H9 (cell line): ENCODE data around the gene SP110. TPM values are rescaled to one million over a fixed set of nuclear protein-coding genes. Genes with fewer than 3 reads are reported as not detected.

Experiments
- DNase-seq: peaks from one replicate; pipeline ENCODE4 v3.0.0-alpha.2; 2017
- H2AFZ ChIP-seq: one replicate; pipeline ENCODE4 v1.6.1; 2013; ENCODE audit warnings: mild to moderate bottlenecking, low read length, control low read depth, moderate library complexity
- H2AK5ac ChIP-seq: 2 replicates; pipeline ENCODE4 v1.6.1; 2013; ENCODE audit warnings: low read length, control low read depth, mixed read lengths; ENCODE audit not compliant: insufficient read length
- H2BK120ac ChIP-seq: one replicate; pipeline ENCODE4 v1.6.1; 2013; ENCODE audit warnings: low read depth, mild to moderate bottlenecking, low read length, control low read depth, inconsistent platforms; ENCODE audit not compliant: poor library complexity, severe bottlenecking
- H2BK12ac ChIP-seq: 2 replicates; pipeline ENCODE4 v1.6.1; 2013; ENCODE audit warnings: low read length, control low read depth, mixed read lengths, low read depth; ENCODE audit not compliant: insufficient read length
- H2BK15ac ChIP-seq: 2 replicates; pipeline ENCODE4 v1.6.1; 2013; ENCODE audit warnings: low read depth, low read length, control low read depth
- H2BK20ac ChIP-seq: one replicate; pipeline ENCODE4 v1.6.1; 2013; ENCODE audit warnings: low read depth, mild to moderate bottlenecking, low read length, control low read depth, inconsistent platforms; ENCODE audit not compliant: poor library complexity, severe bottlenecking
- H2BK5ac ChIP-seq: 2 replicates; pipeline ENCODE4 v1.6.1; 2013; ENCODE audit warnings: low read length, control low read depth, mixed read lengths; ENCODE audit not compliant: insufficient read length
- H3K14ac ChIP-seq: 2 replicates; pipeline ENCODE4 v1.6.1; 2013; ENCODE audit warnings: low read length, control low read depth; ENCODE audit not compliant: insufficient read depth
- H3K18ac ChIP-seq: 2 replicates; pipeline ENCODE4 v1.6.1; 2013; ENCODE audit warnings: low read depth, mild to moderate bottlenecking, mixed read lengths, low read length, control low read depth; ENCODE audit not compliant: insufficient read length
- H3K23ac ChIP-seq: 2 replicates; pipeline ENCODE4 v1.6.1; 2013; ENCODE audit warnings: low read length, control low read depth, mixed read lengths, low read depth; ENCODE audit not compliant: insufficient read length
- H3K23me2 ChIP-seq: 2 replicates; pipeline ENCODE4 v1.6.1; 2013; ENCODE audit warnings: low read depth, mild to moderate bottlenecking, mixed read lengths, low read length, control low read depth; ENCODE audit not compliant: insufficient read length, poor library complexity, severe bottlenecking
- H3K27ac ChIP-seq: 2 replicates; pipeline ENCODE4 v1.5.1; 2013; ENCODE audit warnings: low read length, control low read depth, mixed read lengths, low read depth; ENCODE audit not compliant: insufficient read length
- H3K27me3 ChIP-seq: 2 replicates; pipeline ENCODE4 v1.6.1; 2013; ENCODE audit warnings: low read length, control low read depth, inconsistent platforms; ENCODE audit not compliant: insufficient read depth
- H3K4ac ChIP-seq: 2 replicates; pipeline ENCODE4 v1.6.1; 2013; ENCODE audit warnings: low read depth, mild to moderate bottlenecking, control low read depth, inconsistent platforms, low read length, moderate library complexity
- H3K4me1 ChIP-seq: 2 replicates; pipeline ENCODE4 v1.6.1; 2013; ENCODE audit warnings: low read length, control low read depth, inconsistent platforms; ENCODE audit not compliant: insufficient read depth
- H3K4me2 ChIP-seq: 2 replicates; pipeline ENCODE4 v1.6.1; 2013; ENCODE audit warnings: low read length, control low read depth, mixed read lengths; ENCODE audit not compliant: insufficient read length, insufficient read depth
- H3K56ac ChIP-seq: 2 replicates; pipeline ENCODE4 v1.6.1; 2013; ENCODE audit warnings: low read depth, mild to moderate bottlenecking, mixed read lengths, low read length, control low read depth; ENCODE audit not compliant: insufficient read length
- H3K79me1 ChIP-seq: 2 replicates; pipeline ENCODE4 v1.6.1; 2013; ENCODE audit warnings: low read depth, mild to moderate bottlenecking, moderate library complexity, low read length, control low read depth, inconsistent platforms; ENCODE audit not compliant: insufficient read depth, poor library complexity, severe bottlenecking
- H3K79me2 ChIP-seq: 2 replicates; pipeline ENCODE4 v1.6.1; 2013; ENCODE audit warnings: low read length, control low read depth, inconsistent platforms; ENCODE audit not compliant: insufficient read depth
- H3K9ac ChIP-seq: 2 replicates; pipeline ENCODE4 v1.6.1; 2013; ENCODE audit warnings: low read length, control low read depth, mixed read lengths; ENCODE audit not compliant: insufficient read length; ENCODE audit errors: extremely low read depth
- H3K9me3 ChIP-seq: one replicate; pipeline ENCODE4 v1.6.1; 2013; ENCODE audit warnings: low read depth, low read length, inconsistent platforms; ENCODE audit not compliant: control insufficient read depth
- H3T11ph ChIP-seq: one replicate; pipeline ENCODE4 v1.6.1; 2013; ENCODE audit warnings: mild to moderate bottlenecking, low read length, control low read depth, inconsistent platforms
- H4K20me1 ChIP-seq: one replicate; pipeline ENCODE4 v1.6.1; 2013; ENCODE audit not compliant: control insufficient read depth, insufficient read length, insufficient read depth
- H4K5ac ChIP-seq: 2 replicates; pipeline ENCODE4 v1.6.1; 2013; ENCODE audit warnings: low read depth, mild to moderate bottlenecking, mixed read lengths, low read length, control low read depth; ENCODE audit not compliant: insufficient read length
- H4K8ac ChIP-seq: replicated peaks from 2 replicates; pipeline ENCODE4 v1.6.1; 2013; ENCODE audit warnings: low read length, control low read depth, mixed read lengths, low read depth; ENCODE audit not compliant: insufficient read length
- H4K91ac ChIP-seq: 2 replicates; pipeline ENCODE4 v1.6.1; 2013; ENCODE audit warnings: low read depth, mild to moderate bottlenecking, moderate library complexity, mixed read lengths, low read length, control low read depth; ENCODE audit not compliant: insufficient read length
- H3K27ac Mint-ChIP-seq, 3 experiments: 2 replicates in 2 of 3; 3 replicates in 1 of 3; pipeline ENCODE4 v1.8.0; 2020 to 2021; ENCODE audit warnings: mixed read lengths in 3 of 3, mild to moderate bottlenecking in 1 of 3, moderate library complexity in 1 of 3
- H3K27me3 Mint-ChIP-seq: 2 replicates; pipeline ENCODE4 v1.8.0; 2021; ENCODE audit warnings: low read depth, mild to moderate bottlenecking, moderate library complexity, mixed read lengths
- H3K36me3 Mint-ChIP-seq, 3 experiments: 2 replicates in 2 of 3; 3 replicates in 1 of 3; pipeline ENCODE4 v1.8.0; 2020 to 2021; ENCODE audit warnings: low read depth in 3 of 3, mixed read lengths in 3 of 3; ENCODE audit not compliant: insufficient read depth in 1 of 3
- H3K4me1 Mint-ChIP-seq, 2 experiments: 2 replicates each; pipeline ENCODE4 v1.8.0; 2020; ENCODE audit warnings: mixed read lengths in 2 of 2
- H3K4me3 Mint-ChIP-seq, 2 experiments: 2 replicates in 1 of 2; 3 replicates in 1 of 2; pipeline ENCODE4 v1.8.0; 2020 to 2021; ENCODE audit warnings: mild to moderate bottlenecking in 2 of 2, mixed read lengths in 2 of 2, moderate library complexity in 1 of 2
- H3K9me3 Mint-ChIP-seq, 2 experiments: 2 replicates in 1 of 2; 3 replicates in 1 of 2; pipeline ENCODE4 v1.8.0; 2020; ENCODE audit warnings: mild to moderate bottlenecking in 2 of 2, mixed read lengths in 2 of 2, moderate library complexity in 1 of 2
- CTCF ChIP-seq: fragments of 200-600 bp; sonication (generic); conservative IDR thresholded peaks from 3 replicates; pipeline ENCODE4 v1.8.0; 2021; ENCODE audit warnings: antibody characterized with exemption, mild to moderate bottlenecking
- WGBS: extraction: QIAGEN DNeasy Blood & Tissue Kit; methylation state at CpG from one replicate; pipeline ENCODE4 v1.1.7; 2013; ENCODE audit warnings: missing lambda C conversion rate, low lambda C conversion rate, mixed read lengths; ENCODE audit not compliant: insufficient read length; ENCODE audit errors: extremely low coverage; 5-methylcytosine and 5-hydroxymethylcytosine counted together
- total RNA-seq: library from RNA; stranded (reverse); gene quantifications from 2 replicates; pipeline ENCODE4 v1.2.1, GENCODE V29; 2021

The SP110 gene
- total RNA-seq, 1 experiment from 2014 or later: 3.7 TPM

DNA sequence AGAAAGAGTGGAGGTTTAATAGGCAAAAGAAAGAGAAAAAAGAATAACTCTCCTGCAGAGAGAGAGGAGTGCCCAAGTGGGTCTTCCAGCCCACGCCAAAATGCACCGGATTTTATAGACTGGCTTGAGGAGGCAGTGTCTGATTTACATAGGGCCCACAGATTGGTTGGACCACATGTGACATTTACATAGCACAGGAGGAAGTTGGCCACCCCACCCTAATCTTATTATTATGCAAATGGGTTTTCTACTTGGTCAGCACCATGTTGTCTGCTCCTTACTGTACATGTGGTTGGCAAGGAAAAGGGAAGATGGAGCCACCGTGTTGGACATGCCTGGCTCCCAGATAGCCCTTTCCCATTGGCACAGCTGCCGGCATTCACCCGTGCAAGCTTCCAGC, 56.8 kb downstream of the SP110 start:
- H4K91ac ChIP-seq: no peak overlapping the region
- H3K4me2 ChIP-seq: no peak overlapping the region
- H2BK12ac ChIP-seq: no peak overlapping the region
- no peak overlapping the region for H2AFZ ChIP-seq
- no peak overlapping the region for H3K27ac ChIP-seq
- no peaks in the 10 kb centered on the region for H3K23me2 ChIP-seq
- H3K27ac Mint-ChIP-seq: no peak overlapping the region
- no peak overlapping the region for H3K4me3 Mint-ChIP-seq
- H3K27me3 Mint-ChIP-seq: peaks cover 6% of the 10 kb centered on the region
- no peak overlapping the region for H2BK20ac ChIP-seq
- no peak overlapping the region for H4K5ac ChIP-seq
- H3K4ac ChIP-seq: no peak overlapping the region
- no peaks in the 10 kb centered on the region for H3K9me3 ChIP-seq
- H3K23ac ChIP-seq: no peak overlapping the region
- no peaks in the 10 kb centered on the region for H3K79me2 ChIP-seq
- H4K20me1 ChIP-seq: no peaks in the 10 kb centered on the region
- no peak overlapping the region for H2AK5ac ChIP-seq
- no peak overlapping the region for H2BK5ac ChIP-seq
- DNase-seq: no peak
- no peaks in the 10 kb centered on the region for H3K27me3 ChIP-seq
- no peak for TF ChIP-seq CTCF
- peaks cover 12 to 13% of the 10 kb centered on the region in 2 experiments for H3K4me1 Mint-ChIP-seq
- WGBS: no CpG with 5 or more reads among the region's 5 CpGs
- no peak overlapping the region for H2BK120ac ChIP-seq
- 0 out of 2 replicates have a peak, but pooled peaks cover 2% of the 10 kb centered on the region for H3K4me1 ChIP-seq
- H3K18ac ChIP-seq: no peak overlapping the region
- no peak overlapping the region for H4K8ac ChIP-seq
- no peak overlapping the region for H3K56ac ChIP-seq
- peaks cover 0 to 11% (median 0%) of the 10 kb centered on the region in 3 experiments; a peak in 3 of 7 replicates for H3K36me3 Mint-ChIP-seq
- no peak overlapping the region for H2BK15ac ChIP-seq
- no peak overlapping the region for H3T11ph ChIP-seq
- peaks cover 0 to 9% of the 10 kb centered on the region in 2 experiments; a peak in 2 of 5 replicates for H3K9me3 Mint-ChIP-seq
- H3K14ac ChIP-seq: no peak overlapping the region
- no peak overlapping the region for H3K9ac ChIP-seq
- H3K79me1 ChIP-seq: no peaks in the 10 kb centered on the region
